ENCODE results near the gene NACC2. TPM values are rescaled to one million over a fixed set of nuclear protein-coding genes. Genes with fewer than 3 reads are reported as not detected.
A peak's percentile ranks its signal among the peaks of the same experiment; 100 is the strongest.

NACC2 gene
- total and polyA plus RNA-seq, 10 of the 15 experiments (the other 5 are each of a cell fraction or from before 2014, with no cell fraction given): 0.66 to 14.7 (median 3.5) TPM

GRCh38 chr9:135993765-135994500, 101.2 kb downstream of the NACC2 start:
- 56% methylated on average over 24 of the region's 27 CpGs for WGBS (ENCODE audit: insufficient coverage, insufficient replicate concordance, low lambda C conversion rate, missing lambda C conversion rate)
- Histone ChIP-seq H2AFZ (ENCODE audit: control insufficient read depth, low read depth, low read length) (no peak overlapping the region), H3K9ac (ENCODE audit: control insufficient read depth, insufficient read depth, low read length) (no peak overlapping the region), H3K4me3 (no peak overlapping the region), H4K20me1 (ENCODE audit: control insufficient read depth, insufficient read depth) (no peaks in the 10 kb centered on the region), H3K4me2 (ENCODE audit: control insufficient read depth, insufficient read depth) (no peak overlapping the region), H3K79me2 (ENCODE audit: control insufficient read depth, insufficient read depth, low read length) (no peaks in the 10 kb centered on the region), H3K27ac (ENCODE audit: control insufficient read depth, insufficient read depth) (no peak overlapping the region), H3K4me1 (ENCODE audit: control insufficient read depth, insufficient read depth, low read length) (peaks cover 6% of the 10 kb centered on the region), H3K9me3 (replicated peaks; ENCODE audit: control insufficient read depth, insufficient read depth, low read length) (no peaks in the 10 kb centered on the region), H3K36me3 (ENCODE audit: control insufficient read depth in 2 of 2, insufficient read depth in 2 of 2, low read length in 1 of 2) (no peaks in the 10 kb centered on the region), H3K27me3 (replicated peaks in 1 of 2; ENCODE audit: control insufficient read depth in 2 of 2, insufficient read depth in 2 of 2, low read length in 1 of 2) (no peaks in the 10 kb centered on the region; a peak in 1 of 4 replicates)
- no TSS peak for BruUV-seq (replicated peaks)
- in situ Hi-C loops (cut with MboI) (no loop called here), intact Hi-C loops (cut with micrococcal nuclease; ENCODE audit: unreplicated experiment) (no loop called here)
- ATAC-seq (0 out of 3 replicates have a peak, but pooled peaks have one; percentile 13), DNase-seq (ENCODE audit: low read depth, low spot score) (no peak), FAIRE-seq (no peak)
- ChIA-PET RAD21 (ENCODE audit: unreplicated experiment) (no interaction called here), CTCF (no interaction called here), POLR2A (no interaction called here), SMC1A (ENCODE audit: uncharacterized antibody, unreplicated experiment) (interaction anchor here (1.1 kb wide), 1 partner anchor 96 kb away, joined by 4 read pairs; no protein-coding TSS in a partner anchor)
- no peak for TF ChIP-seq PBX3 (IDR thresholded peaks at IDR 0.05; ENCODE audit: insufficient replicate concordance, low read depth, low read length)
- no peak for TF ChIP-seq MYC (IDR thresholded peaks at IDR 0.05; ENCODE audit: insufficient read depth, insufficient read length, insufficient replicate concordance, low read length, severe bottlenecking)
- no peak for TF ChIP-seq RFX5 (IDR thresholded peaks at IDR 0.05; ENCODE audit: low read depth, low read length)
- no peak for TF ChIP-seq NFYB (IDR thresholded peaks at IDR 0.05; ENCODE audit: insufficient read depth, low read depth, low read length)
- TF ChIP-seq ZBTB4 (CRISPR knock-in tag; IDR thresholded peaks at IDR 0.05): no peak
- TF ChIP-seq HDAC6 (IDR thresholded peaks at IDR 0.05; ENCODE audit: unreplicated experiment): no peak
- TF ChIP-seq CHD1 (IDR thresholded peaks at IDR 0.05; ENCODE audit: low read depth, low read length): no peak
- no peak for TF ChIP-seq SMC3 (IDR thresholded peaks at IDR 0.05; ENCODE audit: borderline replicate concordance, low read length)

Data from GM12878 (cell line).